Epidermal melanocyte (primary cell): ENCODE data around the gene RNU6-9.
"Not testable (repeated sequence)": the region's sequence is repeated elsewhere in the genome, so short reads cannot be mapped to it uniquely, and the experiment has no call there.

Source experiments
- DNase-seq: peaks from one replicate; pipeline ENCODE4 v3.0.0; 2011; ENCODE audit warnings: low spot score; ENCODE audit not compliant: insufficient read length

RNU6-9 gene

DNA sequence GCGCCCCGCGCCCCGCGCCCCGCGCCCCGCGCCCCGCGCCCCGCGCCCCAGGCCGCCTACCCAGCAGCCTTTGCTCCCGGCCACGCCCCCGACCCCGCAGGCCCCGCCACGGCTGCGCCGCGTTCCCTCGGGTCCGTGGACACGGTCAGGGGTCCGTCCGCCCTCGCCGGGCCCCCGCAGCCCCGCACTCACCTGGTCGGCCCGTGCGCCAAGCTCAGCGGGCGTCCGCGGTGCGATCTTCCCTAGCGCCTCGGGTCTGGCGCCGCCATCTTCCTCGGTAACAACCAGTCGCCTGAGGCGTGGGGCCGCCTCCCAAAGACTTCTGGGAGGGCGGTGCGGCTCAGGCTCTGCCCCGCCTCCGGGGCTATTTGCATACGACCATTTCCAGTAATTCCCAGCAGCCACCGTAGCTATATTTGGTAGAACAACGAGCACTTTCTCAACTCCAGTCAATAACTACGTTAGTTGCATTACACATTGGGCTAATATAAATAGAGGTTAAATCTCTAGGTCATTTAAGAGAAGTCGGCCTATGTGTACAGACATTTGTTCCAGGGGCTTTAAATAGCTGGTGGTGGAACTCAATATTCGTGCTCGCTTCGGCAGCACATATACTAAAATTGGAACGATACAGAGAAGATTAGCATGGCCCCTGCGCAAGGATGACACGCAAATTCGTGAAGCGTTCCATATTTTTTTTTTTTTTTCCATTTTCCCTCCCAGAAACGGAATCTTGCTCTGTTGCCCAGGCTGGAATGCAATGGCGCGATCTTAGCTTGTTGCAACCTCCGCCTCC lies at the start of gene RNU6-9, which contains the start of gene MED16:
Gene RNU6-9 (plus strand): TSS at position 591 of the 796 bp plus-strand sequence.
Gene MED16 (minus strand): TSS at position 294 of the 796 bp plus-strand sequence. CDS start 2,056 bp downstream, outside the sequence.
- peak; percentile 100 for DNase-seq

DNA sequence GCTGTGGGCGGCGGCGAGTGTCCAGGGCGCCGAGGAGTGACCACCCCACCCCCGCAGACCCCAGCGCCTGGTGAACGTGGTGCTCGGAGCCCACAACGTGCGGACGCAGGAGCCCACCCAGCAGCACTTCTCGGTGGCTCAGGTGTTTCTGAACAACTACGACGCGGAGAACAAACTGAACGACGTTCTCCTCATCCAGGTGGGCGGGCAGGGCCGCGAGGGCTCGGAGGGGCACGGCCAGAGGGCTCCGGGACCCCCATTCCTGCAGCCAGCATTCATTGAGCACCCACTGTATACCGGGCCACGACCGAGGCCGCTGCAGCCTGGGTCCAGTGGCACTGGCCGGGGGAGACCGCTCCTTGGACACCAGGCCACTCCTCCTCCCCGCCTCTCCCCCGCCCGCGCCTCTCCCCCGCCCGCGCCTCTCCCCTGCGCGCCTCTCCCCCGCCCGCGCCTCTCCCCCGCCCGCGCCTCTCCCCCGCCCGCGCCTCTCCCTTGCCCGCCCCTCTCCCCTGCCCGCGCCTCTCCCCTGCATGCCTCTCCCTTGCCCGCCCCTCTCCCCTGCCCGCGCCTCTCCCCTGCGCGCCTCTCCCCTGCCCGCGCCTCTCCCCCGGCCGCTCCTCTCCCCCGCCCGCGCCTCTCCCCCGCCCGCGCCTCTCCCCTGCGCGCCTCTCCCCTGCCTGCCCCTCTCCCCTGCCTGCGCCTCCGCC lies 49.3 kb upstream of the RNU6-9 start:
- DNase-seq = no peak

DNA sequence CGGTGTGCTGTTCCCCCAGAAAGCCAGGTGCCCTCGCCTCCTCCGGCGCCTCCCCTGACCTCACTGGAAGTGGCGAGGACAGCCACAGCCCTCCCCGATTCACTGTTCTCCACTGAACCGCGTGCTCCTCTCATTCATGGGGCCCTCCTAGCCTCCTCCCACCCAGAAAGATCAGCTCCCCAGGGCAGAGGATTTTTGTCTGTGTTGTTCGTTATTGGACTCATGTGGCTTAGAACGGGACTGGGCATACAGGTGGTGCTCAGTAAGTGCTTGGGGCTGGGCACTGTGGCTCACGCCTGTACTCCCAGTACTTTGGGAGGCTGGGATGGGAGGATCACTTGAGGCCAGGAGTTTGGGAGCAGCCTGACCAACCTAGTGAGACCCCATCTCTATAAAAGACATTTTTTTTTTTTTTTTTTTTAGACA lies 48.7 kb upstream of the RNU6-9 start:
- DNase-seq = no peak

DNA sequence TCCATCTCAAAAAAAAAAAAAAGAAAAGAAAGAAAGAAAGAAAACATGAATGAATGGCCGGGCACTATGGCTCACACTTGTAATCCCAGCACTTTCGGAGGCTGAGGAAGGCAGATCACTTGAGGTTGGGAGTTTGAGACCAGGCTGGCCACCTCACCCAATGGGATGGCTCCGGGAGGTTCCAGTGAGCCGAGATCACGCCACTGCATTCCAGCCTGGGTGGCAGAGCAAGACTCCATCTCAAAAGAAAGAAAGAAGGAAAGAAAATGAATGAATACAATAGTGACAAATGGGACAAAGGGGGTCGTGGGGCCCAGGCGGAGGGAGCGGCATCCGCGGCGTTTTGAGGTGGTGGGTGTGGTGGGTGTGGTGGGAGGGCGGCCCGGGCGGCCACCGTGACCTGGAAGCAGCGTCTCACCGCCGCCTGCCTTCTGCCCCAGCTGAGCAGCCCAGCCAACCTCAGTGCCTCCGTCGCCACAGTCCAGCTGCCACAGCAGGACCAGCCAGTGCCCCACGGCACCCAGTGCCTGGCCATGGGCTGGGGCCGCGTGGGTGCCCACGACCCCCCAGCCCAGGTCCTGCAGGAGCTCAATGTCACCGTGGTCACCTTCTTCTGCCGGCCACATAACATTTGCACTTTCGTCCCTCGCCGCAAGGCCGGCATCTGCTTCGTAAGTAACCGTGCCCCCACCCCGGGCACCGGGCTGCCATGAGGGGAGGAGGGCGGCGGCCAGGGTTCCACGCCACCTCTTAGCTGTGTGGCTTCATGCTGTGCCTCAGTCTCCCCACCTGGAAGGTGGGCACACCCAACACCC lies 47.4 kb upstream of the RNU6-9 start:
- no peak for DNase-seq

DNA sequence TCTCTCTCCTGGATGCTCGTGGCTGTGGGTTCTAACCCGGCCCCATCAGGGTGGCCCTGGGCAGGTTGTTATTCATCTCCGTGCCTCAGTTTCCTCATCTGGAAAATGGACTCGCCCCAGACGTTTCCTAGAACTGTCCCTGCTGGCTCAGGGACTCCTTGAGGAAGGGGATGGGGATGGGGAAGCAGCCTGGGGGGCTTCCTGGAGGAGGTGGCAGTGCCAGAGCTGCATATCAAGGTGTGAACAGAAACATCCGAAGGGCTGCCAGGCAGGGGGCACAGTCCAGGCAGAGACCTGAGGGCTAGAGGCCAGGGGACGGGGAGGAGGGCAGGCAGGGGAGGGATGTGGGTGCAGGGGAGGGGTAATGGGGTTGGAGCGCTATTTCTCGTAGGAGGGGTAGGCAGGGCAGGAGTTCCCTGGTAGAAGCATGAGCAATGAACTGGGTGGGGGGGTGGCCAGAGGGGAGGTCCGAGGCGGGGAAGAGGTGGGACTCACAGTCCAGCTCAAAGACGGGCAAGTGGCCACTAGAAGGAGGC lies 44.8 kb upstream of the RNU6-9 start:
- DNase-seq = no peak

DNA sequence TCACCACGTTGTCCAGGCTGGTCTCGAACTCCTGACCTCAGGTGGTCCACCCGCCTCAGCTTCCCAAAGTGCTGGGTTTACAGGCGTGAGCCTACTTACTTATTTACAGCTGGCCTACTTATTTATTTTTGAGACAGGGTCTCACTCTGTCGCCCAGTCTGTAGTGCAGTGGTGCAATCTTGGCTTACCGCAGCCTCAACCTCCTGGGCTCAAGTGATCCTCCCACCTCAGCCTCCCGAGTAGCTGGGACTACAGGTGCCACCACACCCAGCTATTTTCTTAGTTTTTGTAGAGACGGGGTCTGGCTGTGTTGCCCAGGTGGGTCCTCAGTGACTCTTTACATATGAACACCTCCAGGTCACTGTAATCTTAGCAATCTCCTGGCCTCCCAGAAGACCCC lies 44.1 kb upstream of the RNU6-9 start:
- not testable (repeated sequence) for DNase-seq

DNA sequence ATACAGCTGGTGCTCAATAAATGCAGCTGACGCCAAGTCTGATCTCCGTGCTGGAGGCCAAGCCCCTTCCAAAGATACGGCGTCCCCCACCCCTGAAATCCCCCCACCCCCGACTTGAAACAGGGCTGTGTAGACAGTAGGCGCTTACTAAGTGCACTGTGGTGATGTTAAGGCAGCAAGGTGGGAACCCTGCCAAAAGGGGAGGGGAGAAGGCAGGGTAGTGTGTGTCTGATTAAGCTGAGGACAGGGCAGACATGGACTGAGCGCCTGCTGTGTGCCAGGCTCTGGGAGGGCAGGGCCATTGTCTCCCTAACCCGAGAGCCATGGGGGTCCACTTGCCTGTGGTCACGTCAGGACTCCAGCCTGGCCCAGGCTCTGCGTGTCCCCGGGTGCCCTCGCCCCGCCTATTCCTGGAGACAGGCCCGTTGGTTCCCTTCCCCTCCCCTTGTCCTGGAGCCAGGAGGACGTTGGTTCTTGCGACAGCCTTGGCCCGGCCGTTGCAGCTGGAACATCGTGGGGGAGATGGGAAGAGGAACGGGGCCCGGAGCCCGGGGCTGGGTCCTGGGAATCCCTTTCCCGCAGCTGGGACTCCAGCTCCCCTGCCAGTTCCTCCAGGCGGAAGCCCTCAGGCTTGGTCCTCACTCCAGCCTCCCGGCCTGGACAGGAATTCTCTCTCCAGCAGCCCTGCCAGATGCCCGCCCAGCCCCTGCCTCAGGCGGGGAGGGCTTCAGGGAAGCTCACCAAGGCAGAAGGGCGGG lies 42.9 kb upstream of the RNU6-9 start:
- DNase-seq = peak; percentile 93

DNA sequence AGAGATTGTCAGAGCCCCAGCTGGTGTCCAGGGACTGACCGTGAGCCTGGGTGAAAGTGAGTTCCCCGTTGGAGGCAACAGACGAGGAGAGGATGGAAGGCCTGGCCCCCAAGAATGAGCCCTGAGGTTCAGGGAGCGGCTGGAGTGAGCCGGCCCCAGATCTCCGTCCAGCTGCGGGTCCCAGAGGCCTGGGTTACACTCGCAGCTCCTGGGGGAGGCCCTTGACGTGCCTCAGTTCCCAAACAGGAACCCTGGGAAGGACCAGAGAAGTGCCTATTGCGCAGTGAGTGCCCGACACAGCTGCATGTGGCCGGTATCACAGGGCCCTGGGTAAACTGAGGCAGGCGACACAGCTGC lies 42.3 kb upstream of the RNU6-9 start:
- no peak for DNase-seq

DNA sequence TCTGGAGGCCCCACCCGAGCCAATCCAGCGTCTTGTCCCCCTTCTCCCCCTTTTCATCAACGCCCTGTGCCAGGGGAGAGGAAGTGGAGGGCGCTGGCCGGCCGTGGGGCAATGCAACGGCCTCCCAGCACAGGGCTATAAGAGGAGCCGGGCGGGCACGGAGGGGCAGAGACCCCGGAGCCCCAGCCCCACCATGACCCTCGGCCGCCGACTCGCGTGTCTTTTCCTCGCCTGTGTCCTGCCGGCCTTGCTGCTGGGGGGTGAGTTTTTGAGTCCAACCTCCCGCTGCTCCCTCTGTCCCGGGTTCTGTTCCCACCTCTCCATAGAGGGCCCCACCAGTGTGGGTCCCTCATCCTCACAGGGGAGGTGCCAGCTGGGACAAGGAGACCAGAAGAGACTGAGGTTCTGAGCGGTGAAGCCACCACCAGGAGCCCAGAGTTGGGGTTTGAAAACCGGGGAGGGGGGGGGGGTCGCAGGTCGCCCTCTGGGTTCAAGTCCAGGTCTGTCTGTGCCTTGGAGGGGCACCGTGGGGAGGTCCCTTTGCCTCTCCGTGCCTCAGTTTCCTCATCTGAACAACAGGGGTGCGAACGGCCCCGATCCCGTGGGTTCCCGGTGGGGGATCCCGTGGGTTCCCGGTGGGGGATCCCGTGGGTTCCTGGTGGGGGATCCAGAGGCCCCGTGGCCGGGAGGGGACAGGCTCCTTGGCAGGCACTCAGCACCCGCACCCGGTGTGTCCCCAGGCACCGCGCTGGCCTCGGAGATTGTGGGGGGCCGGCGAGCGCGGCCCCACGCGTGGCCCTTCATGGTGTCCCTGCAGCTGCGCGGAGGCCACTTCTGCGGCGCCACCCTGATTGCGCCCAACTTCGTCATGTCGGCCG lies 40.9 kb upstream of the RNU6-9 start, which contains the start of gene ELANE:
Gene ELANE (plus strand): TSS at position 168 of the 878 bp plus-strand sequence. CDS start 26 bp downstream, at position 194.
- DNase-seq = no peak

DNA sequence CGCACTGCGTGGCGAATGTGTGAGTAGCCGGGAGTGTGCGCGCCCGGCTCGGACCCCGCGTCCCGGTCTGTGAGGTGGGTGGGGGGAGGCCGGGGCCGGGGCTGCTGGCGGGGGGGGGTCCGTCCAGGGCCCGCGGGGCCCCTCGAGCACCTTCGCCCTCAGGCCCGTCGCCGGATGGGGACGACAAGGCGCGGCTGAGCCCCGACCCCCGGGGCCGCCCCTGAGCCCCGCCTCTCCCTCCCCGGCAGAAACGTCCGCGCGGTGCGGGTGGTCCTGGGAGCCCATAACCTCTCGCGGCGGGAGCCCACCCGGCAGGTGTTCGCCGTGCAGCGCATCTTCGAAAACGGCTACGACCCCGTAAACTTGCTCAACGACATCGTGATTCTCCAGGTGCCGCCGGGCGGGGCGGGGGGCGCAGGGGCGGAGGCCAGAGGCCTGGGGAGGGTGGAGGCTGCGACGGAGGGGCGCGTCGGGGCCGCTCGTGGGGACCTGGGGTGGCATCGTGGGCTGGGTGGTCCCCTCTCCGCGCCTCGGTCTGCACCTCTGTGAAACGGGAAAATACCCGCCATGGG lies 40.2 kb upstream of the RNU6-9 start:
- no peak for DNase-seq

DNA sequence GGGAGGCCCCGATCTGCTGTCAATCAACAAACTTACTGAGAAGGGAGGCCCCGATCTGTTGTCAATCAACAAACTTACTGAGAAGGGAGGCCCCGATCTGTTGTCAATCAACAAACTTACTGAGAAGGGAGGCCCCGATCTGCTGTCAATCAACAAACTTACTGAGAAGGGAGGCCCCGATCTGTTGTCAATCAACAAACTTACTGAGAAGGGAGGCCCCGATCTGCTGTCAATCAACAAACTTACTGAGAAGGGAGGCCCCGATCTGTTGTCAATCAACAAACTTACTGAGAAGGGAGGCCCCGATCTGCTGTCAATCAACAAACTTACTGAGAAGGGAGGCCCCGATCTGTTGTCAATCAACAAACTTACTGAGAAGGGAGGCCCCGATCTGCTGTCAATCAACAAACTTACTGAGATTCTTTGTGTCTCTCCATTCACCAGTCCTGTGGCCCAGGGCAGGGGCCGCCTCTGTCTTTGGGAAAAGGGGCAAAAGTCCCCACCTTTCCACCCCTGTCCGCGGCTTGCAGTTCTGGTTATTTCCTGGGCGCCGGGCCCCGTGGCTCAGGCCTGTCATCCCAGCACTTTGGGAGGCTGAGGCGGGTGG lies 39.6 kb upstream of the RNU6-9 start:
- not testable (repeated sequence) for DNase-seq

DNA sequence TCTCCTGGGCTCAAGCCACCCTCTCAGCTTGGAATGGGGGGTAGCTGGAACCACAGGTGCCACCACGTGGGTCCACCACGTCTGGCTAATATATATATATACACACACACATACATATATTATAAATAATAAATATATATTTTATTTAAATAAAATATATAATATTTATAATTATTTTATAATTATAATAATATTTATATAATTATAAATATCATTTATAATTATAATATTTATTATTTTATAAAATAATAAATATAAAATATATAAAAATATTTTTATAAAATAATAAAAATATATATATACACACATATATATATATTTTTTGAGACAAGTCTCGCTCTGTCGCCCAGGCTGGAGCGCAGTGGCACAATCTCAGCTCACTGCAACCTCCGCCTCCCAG lies 38.7 kb upstream of the RNU6-9 start:
- DNase-seq = no peak

DNA sequence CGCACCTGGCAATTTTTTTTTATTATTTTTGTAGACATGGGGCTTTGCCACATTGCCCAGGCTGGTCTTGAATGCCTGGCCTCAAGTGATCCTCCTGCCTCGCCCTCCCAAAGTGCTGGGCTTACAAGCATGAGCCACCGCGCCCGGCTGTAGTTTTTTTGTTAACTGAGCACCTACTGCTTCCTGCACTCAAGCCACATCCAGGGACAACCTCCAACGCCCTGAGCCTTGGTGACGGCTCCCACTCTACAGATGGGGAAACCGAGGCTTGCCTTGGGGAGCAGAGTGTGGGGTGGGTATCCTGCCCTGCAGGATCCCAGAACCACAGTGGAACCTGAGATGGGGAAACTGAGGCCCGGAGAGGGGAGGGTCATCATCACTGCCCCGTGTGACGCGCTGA lies 38.1 kb upstream of the RNU6-9 start:
- no peak for DNase-seq

DNA sequence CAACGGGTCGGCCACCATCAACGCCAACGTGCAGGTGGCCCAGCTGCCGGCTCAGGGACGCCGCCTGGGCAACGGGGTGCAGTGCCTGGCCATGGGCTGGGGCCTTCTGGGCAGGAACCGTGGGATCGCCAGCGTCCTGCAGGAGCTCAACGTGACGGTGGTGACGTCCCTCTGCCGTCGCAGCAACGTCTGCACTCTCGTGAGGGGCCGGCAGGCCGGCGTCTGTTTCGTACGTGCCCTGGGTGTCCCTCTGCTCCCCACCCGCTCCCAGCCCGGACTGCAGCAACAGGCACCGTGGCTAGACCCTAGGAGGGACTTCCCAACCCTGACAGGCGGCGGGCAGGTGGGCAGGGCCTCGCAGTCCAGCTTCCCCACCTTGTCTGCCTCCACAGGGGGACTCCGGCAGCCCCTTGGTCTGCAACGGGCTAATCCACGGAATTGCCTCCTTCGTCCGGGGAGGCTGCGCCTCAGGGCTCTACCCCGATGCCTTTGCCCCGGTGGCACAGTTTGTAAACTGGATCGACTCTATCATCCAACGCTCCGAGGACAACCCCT lies 37.6 kb upstream of the RNU6-9 start:
- DNase-seq = no peak

DNA sequence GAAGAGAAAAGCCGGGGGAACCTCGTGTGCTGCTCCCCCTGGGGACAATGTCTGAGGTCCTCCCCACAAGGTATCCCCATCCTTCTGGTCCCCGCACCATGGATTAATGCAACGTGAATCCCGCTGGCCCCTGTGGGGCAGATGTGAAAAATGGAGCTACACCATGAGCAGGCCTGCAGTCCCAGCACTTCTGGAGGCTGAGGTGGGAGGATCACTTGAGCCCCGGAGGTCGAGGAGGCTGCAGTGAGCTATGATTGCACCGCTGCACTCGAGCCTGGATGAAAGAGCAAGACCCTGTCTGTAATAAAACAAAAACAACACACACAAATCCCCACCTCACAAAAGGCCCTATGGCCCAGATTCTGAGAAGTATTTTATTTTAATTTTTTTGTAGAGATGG lies 35.0 kb upstream of the RNU6-9 start:
- DNase-seq = no peak

DNA sequence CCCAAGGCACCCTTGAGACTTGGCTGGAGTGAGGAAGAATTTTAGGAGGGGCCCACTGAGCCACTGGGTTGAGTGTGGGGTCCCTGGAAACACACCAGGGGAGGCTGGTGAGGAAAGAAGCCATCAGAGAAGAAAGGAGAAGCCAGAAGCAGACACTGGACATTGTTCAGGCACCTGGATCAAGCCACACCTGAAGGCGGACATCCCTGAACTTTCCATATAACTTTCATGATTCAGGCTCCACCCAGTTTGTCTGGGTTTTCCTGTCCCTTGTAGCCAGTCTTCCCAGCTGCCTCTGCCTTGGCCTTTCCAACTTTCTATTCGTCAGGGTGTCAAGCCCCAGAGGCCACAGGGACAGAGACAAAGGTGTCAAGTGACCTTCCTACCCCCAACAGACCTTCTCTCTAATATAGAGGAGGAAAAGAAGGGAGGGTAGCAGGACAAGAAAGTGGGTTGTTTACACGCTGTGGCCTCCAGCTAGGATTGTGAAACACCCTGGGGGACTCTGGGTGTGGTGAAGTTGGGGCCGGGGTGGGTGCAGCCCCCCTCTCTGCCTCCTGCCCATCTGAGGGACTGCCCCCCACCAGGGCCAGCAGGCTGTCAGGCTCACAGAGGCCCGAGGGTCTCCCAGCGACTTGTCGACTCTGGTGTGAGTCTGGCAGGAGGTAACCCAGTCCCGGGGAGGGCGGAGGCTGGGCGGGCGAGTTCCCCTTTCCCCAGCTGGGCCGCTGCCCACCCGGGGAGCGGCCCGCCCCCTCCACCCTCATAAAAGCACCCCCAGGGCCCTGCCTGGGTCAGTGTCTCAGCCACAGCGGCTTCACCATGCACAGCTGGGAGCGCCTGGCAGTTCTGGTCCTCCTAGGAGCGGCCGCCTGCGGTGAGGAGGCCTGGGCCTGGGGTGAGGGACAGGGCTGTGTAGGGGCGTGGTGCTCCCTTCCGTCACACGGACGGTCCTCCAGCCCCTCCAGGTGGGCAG lies 34.1 kb upstream of the RNU6-9 start, which contains the start of gene CFD:
Gene CFD (plus strand): TSS at position 797 of the 976 bp plus-strand sequence. CDS start 26 bp downstream, at position 823.
- no peak for DNase-seq

DNA sequence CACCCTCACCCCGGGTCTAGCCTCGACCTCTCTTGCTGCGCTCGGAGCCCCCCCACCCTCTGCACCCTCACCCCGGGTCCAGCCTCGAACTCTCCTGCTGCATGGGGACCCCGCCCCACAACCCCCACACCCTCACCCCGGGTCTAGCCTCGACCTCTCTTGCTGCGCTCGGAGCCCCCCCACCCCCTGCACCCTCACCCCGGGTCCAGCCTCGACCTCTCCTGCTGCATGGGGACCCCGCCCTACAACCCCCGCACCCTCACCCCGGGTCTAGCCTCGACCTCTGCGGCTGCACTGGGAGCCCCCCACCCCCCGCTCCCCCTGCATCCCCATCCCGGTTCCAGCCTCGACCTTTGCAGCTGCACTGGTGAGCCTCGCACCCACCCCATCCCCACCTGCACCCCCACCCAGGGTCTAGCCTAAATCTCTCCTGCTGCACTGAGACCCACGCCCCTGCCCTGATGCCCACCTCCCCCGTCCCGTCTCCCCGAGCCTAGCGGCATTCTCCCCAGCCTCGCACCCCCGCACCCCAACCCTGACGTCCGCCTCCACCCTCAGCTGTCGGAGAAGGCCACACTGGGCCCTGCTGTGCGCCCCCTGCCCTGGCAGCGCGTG lies 32.0 kb upstream of the RNU6-9 start:
- no peak for DNase-seq
